BLaER1 (cell line): ENCODE results near the gene NQO1.

ENCODE experiments used
- H3K27ac ChIP-seq: shearing (Covaris generic); formaldehyde crosslinking; 2 replicates; pipeline ENCODE4 v1.8.1; 2022
- H3K27me3 ChIP-seq: shearing (Covaris generic); formaldehyde crosslinking; 2 replicates; pipeline ENCODE4 v1.8.1; 2022
- H3K36me3 ChIP-seq: shearing (Covaris generic); formaldehyde crosslinking; 2 replicates; pipeline ENCODE4 v1.8.1; 2022
- H3K4me1 ChIP-seq: shearing (Covaris generic); formaldehyde crosslinking; 2 replicates; pipeline ENCODE4 v1.8.1; 2022
- H3K4me2 ChIP-seq: shearing (Covaris generic); formaldehyde crosslinking; 2 replicates; pipeline ENCODE4 v1.8.1; 2022
- H3K4me3 ChIP-seq: shearing (Covaris generic); formaldehyde crosslinking; 2 replicates; pipeline ENCODE4 v1.8.1; 2022
- H3K9ac ChIP-seq: shearing (Covaris generic); formaldehyde crosslinking; 2 replicates; pipeline ENCODE4 v1.8.1; 2022
- H3K9me3 ChIP-seq: shearing (Covaris generic); formaldehyde crosslinking; 2 replicates; pipeline ENCODE4 v1.8.1; 2022
- H4K20me1 ChIP-seq: shearing (Covaris generic); formaldehyde crosslinking; 2 replicates; pipeline ENCODE4 v1.8.1; 2022
- Cebpa-rat ChIP-seq: shearing (Covaris generic); IDR thresholded peaks from 2 replicates; pipeline ENCODE4 v1.8.1; 2022

NQO1 gene

DNA sequence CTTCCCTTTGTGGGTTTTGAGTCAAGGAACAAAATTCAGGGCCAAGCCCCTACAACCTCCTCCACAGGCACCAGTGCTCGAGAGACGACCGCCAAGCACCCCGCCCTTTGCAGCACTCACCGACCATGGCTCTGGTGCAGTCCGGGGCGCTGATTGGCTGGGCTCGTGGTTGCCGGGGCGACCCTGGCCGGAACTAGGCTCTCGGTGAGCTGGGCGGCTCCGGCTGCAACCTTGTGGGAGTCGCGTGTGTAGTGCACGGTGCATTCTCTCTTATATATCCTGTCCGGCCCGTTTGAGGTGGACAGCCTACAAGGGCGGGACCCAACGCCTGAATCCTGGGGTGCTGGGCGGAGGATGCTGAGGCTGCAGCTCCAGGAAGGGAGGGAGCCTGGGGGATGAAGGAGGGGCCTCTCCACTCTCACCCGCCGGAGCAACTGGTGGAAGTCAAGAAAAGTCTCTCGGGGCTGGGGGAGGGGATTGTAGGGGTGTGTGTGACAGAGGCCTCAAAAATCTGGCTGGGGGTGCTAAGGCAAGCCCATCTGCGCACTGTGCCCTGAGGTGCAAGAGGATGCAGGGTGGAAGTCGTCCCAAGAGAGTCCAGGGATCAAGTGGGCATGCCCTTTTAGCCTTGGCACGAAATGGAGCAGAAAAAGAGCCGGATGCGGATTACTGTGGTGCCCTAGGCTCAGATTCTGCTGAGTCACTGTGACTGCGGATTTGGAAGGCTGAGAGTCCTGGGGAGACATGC, at the start of gene NQO1:
Gene NQO1 (minus strand): TSS at position 248 of the 748 bp plus-strand sequence. CDS start 121 bp downstream, at position 127.
- Histone ChIP-seq H3K4me1 (peaks cover 45% of the 10 kb centered on the region), H3K9me3 (no peaks in the 10 kb centered on the region), H3K4me3 (peak within 1 kb of the TSS; percentile 73), H4K20me1 (no peaks in the 10 kb centered on the region), H3K36me3 (no peaks in the 10 kb centered on the region), H3K9ac (peak within 1 kb of the TSS; percentile 80), H3K27ac (peak within 1 kb of the TSS; percentile 84), H3K27me3 (no peaks in the 10 kb centered on the region), H3K4me2 (peak within 1 kb of the TSS; percentile 94)
- no peak for TF ChIP-seq Cebpa-rat

DNA sequence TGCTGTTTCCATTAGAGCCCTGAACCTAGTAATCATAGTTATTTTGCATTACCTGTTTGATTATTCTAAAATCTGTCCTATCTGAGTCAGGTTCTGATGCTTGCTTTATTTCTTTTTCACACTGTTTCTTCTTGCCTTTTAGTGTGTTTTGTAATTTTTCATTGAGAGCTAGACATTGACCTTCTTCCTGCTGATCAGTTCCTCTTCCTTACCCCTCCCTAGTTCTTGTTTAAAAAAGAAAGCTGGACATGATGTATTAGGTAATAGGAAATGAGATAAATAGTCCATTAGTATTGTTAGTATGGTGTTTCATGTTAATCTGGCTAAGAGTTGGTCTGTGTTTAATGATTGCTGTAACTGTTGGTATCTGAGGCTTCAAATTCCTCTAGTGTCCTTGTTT, 49.2 kb upstream of the NQO1 start:
- no peak overlapping the region for H3K27ac ChIP-seq
- H3K36me3 ChIP-seq, result peaks cover 40% of the 10 kb centered on the region
- no peak overlapping the region for H3K4me3 ChIP-seq
- H3K4me2 ChIP-seq, result no peak overlapping the region
- no peaks in the 10 kb centered on the region for H3K27me3 ChIP-seq
- peaks cover 36% of the 10 kb centered on the region for H4K20me1 ChIP-seq
- no peak overlapping the region for H3K9ac ChIP-seq
- TF ChIP-seq Cebpa-rat, result no peak
- H3K4me1 ChIP-seq, result 0 out of 2 replicates have a peak, but pooled peaks cover 10% of the 10 kb centered on the region
- peaks cover 27% of the 10 kb centered on the region for H3K9me3 ChIP-seq

DNA sequence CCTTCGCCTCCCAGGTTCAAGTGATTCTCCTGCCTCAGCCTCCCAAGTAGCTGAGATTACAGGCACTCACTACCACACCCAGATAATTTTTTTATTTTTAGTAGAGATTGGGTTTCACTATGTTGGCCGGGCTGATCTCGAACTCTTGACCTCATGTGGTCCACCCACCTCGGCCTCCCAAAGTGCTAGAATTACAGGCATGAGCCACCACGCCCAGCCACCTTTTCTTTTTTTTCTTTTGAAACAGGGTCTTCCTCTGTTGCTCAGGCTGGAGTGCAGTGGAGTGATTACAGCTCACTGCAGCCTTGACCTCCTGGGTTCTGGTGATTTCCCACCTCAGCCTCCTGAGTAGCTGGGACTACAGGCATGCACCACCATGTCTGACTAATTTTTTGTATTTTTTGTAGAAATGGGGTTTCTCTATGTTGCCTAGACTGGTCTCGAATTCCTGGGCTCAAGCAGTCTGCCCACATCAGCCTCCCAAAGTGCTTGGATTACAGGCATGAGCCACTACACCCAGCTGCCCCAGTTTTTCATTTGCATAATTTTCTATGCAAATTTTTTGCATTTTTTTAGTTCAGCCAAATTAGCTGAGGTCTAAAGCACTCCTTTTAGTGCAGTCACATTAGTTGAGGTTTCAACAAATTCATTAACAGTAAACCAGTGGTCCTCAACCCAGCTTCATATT, 47.0 kb upstream of the NQO1 start:
- H4K20me1 ChIP-seq, result peaks cover 49% of the 10 kb centered on the region
- H3K4me1 ChIP-seq, result 0 out of 2 replicates have a peak, but pooled peaks cover 10% of the 10 kb centered on the region
- no peaks in the 10 kb centered on the region for H3K27me3 ChIP-seq
- peaks cover 27% of the 10 kb centered on the region for H3K9me3 ChIP-seq
- H3K36me3 ChIP-seq, result peaks cover 38% of the 10 kb centered on the region
- H3K4me2 ChIP-seq, result no peak overlapping the region
- no peak for TF ChIP-seq Cebpa-rat
- H3K9ac ChIP-seq, result no peak overlapping the region
- no peak overlapping the region for H3K4me3 ChIP-seq
- no peak overlapping the region for H3K27ac ChIP-seq

DNA sequence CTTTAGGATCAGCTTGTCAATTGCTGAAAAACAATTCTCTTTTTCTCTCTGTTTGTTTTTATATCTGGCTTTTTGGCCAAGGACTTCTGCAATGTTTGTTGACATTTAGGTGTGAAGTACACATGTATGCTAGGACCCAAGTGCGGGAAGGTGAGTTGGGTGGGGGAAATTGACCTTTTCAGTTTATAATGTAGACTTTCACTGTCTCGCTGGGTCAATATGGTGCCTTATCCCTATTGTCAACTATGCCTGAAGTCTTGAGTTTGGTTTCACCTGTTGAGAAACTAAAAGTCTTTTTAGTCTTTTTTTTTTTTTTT, 45.2 kb upstream of the NQO1 start:
- H3K27ac ChIP-seq, result no peak overlapping the region
- TF ChIP-seq Cebpa-rat, result no peak
- H3K9me3 ChIP-seq, result peaks cover 27% of the 10 kb centered on the region
- no peak overlapping the region for H3K4me2 ChIP-seq
- no peaks in the 10 kb centered on the region for H3K27me3 ChIP-seq
- peaks cover 27% of the 10 kb centered on the region for H3K36me3 ChIP-seq
- no peak overlapping the region for H3K9ac ChIP-seq
- H4K20me1 ChIP-seq, result peaks cover 65% of the 10 kb centered on the region
- 0 out of 2 replicates have a peak, but pooled peaks cover 10% of the 10 kb centered on the region for H3K4me1 ChIP-seq
- no peak overlapping the region for H3K4me3 ChIP-seq

DNA sequence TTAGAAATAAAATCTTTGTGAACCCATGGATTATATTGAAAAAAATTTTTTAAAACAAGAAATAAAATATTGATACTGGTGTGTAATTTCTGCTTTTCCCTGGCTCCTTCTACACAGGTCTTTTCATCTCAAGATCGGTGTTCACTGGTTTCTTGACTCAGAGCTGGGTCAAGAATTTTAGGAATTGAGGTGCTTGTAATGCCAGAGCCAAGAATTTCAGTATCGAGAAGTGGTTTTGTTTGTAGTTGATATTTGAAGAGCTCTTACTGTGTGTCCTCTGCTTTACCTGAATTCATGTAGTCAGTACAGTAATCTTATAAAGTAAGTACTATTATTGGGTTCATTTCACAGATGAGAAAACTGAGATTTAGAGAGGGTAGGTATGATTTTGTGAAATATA, 43.0 kb upstream of the NQO1 start:
- Histone ChIP-seq H3K4me2 (no peak overlapping the region), H3K36me3 (peaks cover 5% of the 10 kb centered on the region), H3K9me3 (peaks cover 4% of the 10 kb centered on the region; the same call in 1 of the 2 replicates), H3K9ac (no peak overlapping the region), H3K27ac (no peak overlapping the region), H3K4me3 (no peak overlapping the region), H3K4me1 (peaks cover 16% of the 10 kb centered on the region), H4K20me1 (peaks cover 74% of the 10 kb centered on the region), H3K27me3 (no peaks in the 10 kb centered on the region)
- no peak for TF ChIP-seq Cebpa-rat

DNA sequence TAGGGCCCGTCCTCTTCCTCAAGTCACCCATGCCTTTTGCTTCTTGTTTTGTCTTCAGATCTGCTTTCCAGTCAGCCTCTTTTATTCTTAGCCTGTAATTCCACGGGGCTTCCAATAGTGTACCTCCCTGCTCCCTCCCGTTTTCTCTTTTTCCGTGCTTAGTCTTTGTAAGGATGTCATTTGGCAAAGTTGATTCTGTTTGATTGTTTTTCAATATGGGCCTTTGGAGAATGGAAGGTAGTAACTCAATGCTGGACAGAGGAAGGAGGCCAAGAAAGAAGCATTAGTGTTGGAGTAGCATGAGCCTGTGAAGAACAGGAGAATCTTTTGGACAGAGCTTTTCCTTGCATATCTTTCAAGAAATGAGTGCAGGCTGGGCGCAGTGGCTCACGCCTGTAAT, 42.3 kb upstream of the NQO1 start:
- peaks cover 17% of the 10 kb centered on the region for H3K4me1 ChIP-seq
- no peaks in the 10 kb centered on the region for H3K27me3 ChIP-seq
- peaks cover 74% of the 10 kb centered on the region for H4K20me1 ChIP-seq
- H3K9me3 ChIP-seq, result no peaks in the 10 kb centered on the region
- no peak overlapping the region for H3K9ac ChIP-seq
- H3K4me2 ChIP-seq, result no peak overlapping the region
- TF ChIP-seq Cebpa-rat, result no peak
- H3K36me3 ChIP-seq, result no peaks in the 10 kb centered on the region
- no peak overlapping the region for H3K27ac ChIP-seq
- H3K4me3 ChIP-seq, result no peak overlapping the region

DNA sequence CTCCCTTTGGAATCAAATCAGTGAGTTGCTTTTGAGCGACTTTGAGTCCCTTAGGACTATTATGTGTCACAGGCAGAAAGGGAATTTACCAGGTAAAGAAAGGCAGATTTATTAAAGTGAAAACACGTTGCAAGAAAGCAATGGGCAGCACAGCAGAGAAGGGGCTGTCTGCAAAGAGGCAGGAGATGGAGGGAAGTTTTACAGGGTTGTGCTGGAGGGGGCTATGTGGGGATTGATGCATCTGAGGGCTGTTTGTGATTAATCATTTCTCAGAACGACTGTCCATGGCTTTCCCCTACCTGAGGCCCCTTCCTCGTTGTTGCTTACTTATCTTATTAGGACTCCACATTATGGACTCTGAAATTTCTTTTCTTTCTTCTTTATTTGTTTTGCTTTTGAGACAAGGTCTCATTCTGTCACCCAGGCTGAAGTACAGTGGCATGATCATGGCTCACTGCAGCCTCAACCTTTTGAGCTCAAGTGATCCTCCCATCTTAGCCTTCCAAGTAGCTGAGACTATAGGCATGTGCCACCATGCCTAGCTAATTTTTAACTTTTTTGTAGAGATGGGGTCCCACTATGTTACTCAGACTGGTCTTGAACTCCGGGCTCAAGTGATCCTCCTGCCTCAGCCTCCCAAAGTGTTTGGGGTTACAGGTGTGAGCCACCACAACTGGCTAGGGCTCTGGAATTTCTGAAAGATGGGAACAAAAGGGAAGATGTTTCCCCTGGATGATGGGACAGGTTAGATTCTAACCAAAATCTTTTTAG, 41.3 kb upstream of the NQO1 start:
- no peaks in the 10 kb centered on the region for H3K9me3 ChIP-seq
- peaks cover 19% of the 10 kb centered on the region for H3K4me1 ChIP-seq
- H3K27me3 ChIP-seq, result no peaks in the 10 kb centered on the region
- no peak overlapping the region for H3K4me3 ChIP-seq
- H3K9ac ChIP-seq, result no peak overlapping the region
- H3K36me3 ChIP-seq, result no peaks in the 10 kb centered on the region
- H4K20me1 ChIP-seq, result peaks cover 65% of the 10 kb centered on the region
- H3K27ac ChIP-seq, result no peak overlapping the region
- no peak for TF ChIP-seq Cebpa-rat
- no peak overlapping the region for H3K4me2 ChIP-seq

DNA sequence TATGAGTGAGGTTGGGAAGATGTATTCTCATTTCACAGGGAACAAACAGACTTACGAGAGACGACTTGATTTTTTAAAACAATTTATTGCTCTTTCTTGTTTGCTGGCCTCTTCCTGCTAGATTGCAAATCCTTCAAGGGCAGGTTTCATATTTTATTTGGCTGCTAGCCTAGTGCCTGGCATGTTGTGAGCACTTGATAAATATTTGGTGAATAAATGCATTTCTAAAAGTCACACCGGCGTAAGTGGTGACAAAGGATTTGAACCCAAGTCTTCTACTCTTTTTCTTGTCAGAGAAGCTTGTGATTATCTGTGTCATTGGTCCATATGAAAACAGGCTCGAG, 37.2 kb upstream of the NQO1 start:
- Histone ChIP-seq H3K27ac (no peak overlapping the region), H3K4me1 (peaks cover 26% of the 10 kb centered on the region), H3K27me3 (no peaks in the 10 kb centered on the region), H3K36me3 (no peaks in the 10 kb centered on the region), H3K4me3 (peak overlapping the region; percentile 94), H4K20me1 (peaks cover 27% of the 10 kb centered on the region), H3K9ac (peak overlapping the region; percentile 90; the same call in 1 of the 2 replicates), H3K9me3 (no peaks in the 10 kb centered on the region), H3K4me2 (peak overlapping the region; percentile 91)
- no peak for TF ChIP-seq Cebpa-rat

DNA sequence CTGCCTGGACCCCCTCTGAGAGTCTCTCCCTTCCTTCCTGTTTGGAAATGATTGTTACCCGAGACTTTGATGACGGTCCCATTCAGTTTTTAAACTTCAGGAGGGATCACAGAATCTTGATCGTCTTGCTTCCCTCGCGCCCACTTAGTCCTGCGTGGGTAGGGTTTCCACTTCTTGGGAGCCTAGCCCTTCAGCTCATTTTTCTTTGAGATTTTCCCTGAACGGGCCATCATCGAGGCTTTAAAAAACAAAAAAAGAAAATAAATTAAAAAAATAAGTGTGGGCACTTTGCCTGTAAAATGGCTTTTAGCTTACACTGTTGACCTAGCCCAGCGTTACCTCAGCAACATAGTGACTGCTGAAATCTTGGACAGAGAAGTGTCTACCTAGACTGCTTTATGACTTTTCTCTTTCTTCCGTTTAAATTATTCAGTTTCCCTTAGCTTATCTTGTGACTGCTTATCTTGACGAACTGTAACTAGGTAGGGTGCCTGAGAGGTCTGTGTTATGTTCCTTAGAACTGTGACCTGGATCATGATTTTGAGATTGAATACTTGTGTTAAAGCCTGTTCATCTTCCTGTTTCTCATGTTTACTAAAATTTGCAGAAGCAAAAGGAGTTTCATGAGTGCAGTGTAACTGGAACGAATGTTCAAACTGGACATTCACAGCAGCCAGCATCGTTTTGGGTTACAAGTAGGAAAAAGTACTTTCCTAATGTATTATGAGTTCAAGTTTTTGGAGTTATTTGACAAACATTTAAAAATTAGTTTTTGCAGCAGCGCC, 36.6 kb upstream of the NQO1 start:
- Histone ChIP-seq H4K20me1 (peaks cover 23% of the 10 kb centered on the region), H3K9ac (peak overlapping the region; percentile 90), H3K27ac (peak overlapping the region; percentile 86), H3K9me3 (no peaks in the 10 kb centered on the region), H3K4me1 (peaks cover 26% of the 10 kb centered on the region), H3K4me2 (peak overlapping the region; percentile 91), H3K27me3 (no peaks in the 10 kb centered on the region), H3K4me3 (peak overlapping the region; percentile 94), H3K36me3 (no peaks in the 10 kb centered on the region)
- TF ChIP-seq Cebpa-rat, result no peak
